Lung (tissue), 12 donors: ENCODE results near the gene NDST3. TPM values are rescaled to one million over a fixed set of nuclear protein-coding genes. Genes with fewer than 3 reads are reported as not detected.

Experiments
- ATAC-seq: fragments of 200-7000 bp; cut with Tn5 transposase; one replicate; pipeline ENCODE4 v1.9.1; 2020; ENCODE audit warnings: moderate number of reproducible peaks; ENCODE audit not compliant: insufficient read depth, low FRiP score
- DNase-seq, 3 donors: peaks; one replicate each; pipeline ENCODE4 v3.0.0-alpha.2; 2013 to 2017
- H3K27ac ChIP-seq, 2 donors: one replicate each; pipeline ENCODE4 v1.5.1; 2013; ENCODE audit warnings: mild to moderate bottlenecking in 2 of 2, moderate library complexity in 2 of 2, control low read depth in 1 of 2, inconsistent platforms in 1 of 2, low read depth in 1 of 2, low read length in 1 of 2
- H3K27me3 ChIP-seq, 3 donors: one replicate each; pipeline ENCODE4 v1.5.1; 2013; ENCODE audit warnings: low read length in 2 of 3; ENCODE audit not compliant: control insufficient read depth in 3 of 3, insufficient read depth in 3 of 3
- H3K36me3 ChIP-seq, 4 donors: one replicate each; pipeline ENCODE4 v1.5.1; 2013; ENCODE audit warnings: low read length in 4 of 4, mild to moderate bottlenecking in 1 of 4, moderate library complexity in 1 of 4; ENCODE audit not compliant: control insufficient read depth in 4 of 4, insufficient read depth in 4 of 4
- H3K4me1 ChIP-seq, 5 donors: one replicate each; pipeline ENCODE4 v1.5.1; 2013; ENCODE audit warnings: low read length in 5 of 5, mild to moderate bottlenecking in 2 of 5, moderate library complexity in 1 of 5; ENCODE audit not compliant: control insufficient read depth in 5 of 5, insufficient read depth in 5 of 5
- H3K4me3 ChIP-seq: one replicate; pipeline ENCODE4 v1.5.1; 2013; ENCODE audit warnings: mild to moderate bottlenecking, control low read depth, moderate library complexity
- H3K9ac ChIP-seq, 2 donors: one replicate each; pipeline ENCODE4 v1.5.1; 2013; ENCODE audit warnings: low read length in 2 of 2, control low read depth in 1 of 2; ENCODE audit not compliant: insufficient read depth in 1 of 2
- H3K9me3 ChIP-seq, 4 donors: one replicate each; pipeline ENCODE4 v1.5.1; 2013; ENCODE audit warnings: low read length in 3 of 4, mild to moderate bottlenecking in 1 of 4, moderate library complexity in 1 of 4; ENCODE audit not compliant: control insufficient read depth in 4 of 4, insufficient read depth in 3 of 4
- WGBS, 2 donors: extraction: QIAGEN DNeasy Blood & Tissue Kit; methylation state at CpG; one replicate each; pipeline ENCODE4 v1.1.7; 2013; 5-methylcytosine and 5-hydroxymethylcytosine counted together
- polyA plus RNA-seq, 2 donors: library from polyadenylated mRNA; stranded (reverse); fragments of 200-250 nt; gene quantifications; one replicate each; pipeline ENCODE4 v1.2.1, GENCODE V29; 2013
- total RNA-seq, 2 donors: library from RNA; depleted of rRNA in 1 of 2; stranded (reverse); fragments of >200 nt in 1 of 2; gene quantifications; one replicate each; pipeline ENCODE4 v1.2.1, GENCODE V29; 2014 to 2021
- TF ChIP-seq, protein P1 (sequence below): IDR thresholded peaks from 2 replicates; pipeline ENCODE4 v1.5.1; 2012; ENCODE audit warnings: mild to moderate bottlenecking; ENCODE audit errors: control extremely low read depth, extremely low read depth
- donor health status: control.
- donor health status: control.
- donor health status: Bipolar disorder and iron deficiency.
- donor health status: healthy.
- donor health status: DM: yes; HTN: yes; CAD: no.

NDST3 gene
- total and polyA plus RNA-seq, 4 donors: 0.02 to 0.74 (median 0.02) TPM; not detected in 1

DNA sequence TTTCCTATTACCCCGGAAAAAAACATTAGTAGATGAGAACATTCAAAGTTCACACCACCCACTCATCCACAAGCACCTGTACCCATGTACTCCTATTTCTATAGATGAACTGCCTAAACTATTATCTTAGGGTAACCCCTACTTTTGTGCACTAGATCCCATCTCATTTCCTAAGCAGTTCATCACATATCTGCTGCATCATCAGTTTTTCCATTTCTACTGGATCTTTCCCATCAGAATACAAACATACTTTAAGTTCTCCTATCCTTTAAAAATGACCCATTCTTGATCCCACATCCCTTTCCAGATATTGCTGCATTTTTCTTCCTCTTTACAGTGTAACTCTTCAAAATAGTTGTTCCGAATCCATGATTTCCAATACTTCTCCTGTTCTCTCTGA is 237.5 kb downstream of the NDST3 start:
- Histone ChIP-seq H3K4me1 (no peaks in the 10 kb centered on the region), H3K27ac (no peak overlapping the region), H3K27me3 (peaks cover 0 to 7% (median 0%) of the 10 kb centered on the region in 3 donors), H3K36me3 (no peaks in the 10 kb centered on the region), H3K9ac (no peak overlapping the region), H3K9me3 (no peaks in the 10 kb centered on the region), H3K4me3 (no peak overlapping the region)
- no peak for ATAC-seq
- TF ChIP-seq, protein P1, sequence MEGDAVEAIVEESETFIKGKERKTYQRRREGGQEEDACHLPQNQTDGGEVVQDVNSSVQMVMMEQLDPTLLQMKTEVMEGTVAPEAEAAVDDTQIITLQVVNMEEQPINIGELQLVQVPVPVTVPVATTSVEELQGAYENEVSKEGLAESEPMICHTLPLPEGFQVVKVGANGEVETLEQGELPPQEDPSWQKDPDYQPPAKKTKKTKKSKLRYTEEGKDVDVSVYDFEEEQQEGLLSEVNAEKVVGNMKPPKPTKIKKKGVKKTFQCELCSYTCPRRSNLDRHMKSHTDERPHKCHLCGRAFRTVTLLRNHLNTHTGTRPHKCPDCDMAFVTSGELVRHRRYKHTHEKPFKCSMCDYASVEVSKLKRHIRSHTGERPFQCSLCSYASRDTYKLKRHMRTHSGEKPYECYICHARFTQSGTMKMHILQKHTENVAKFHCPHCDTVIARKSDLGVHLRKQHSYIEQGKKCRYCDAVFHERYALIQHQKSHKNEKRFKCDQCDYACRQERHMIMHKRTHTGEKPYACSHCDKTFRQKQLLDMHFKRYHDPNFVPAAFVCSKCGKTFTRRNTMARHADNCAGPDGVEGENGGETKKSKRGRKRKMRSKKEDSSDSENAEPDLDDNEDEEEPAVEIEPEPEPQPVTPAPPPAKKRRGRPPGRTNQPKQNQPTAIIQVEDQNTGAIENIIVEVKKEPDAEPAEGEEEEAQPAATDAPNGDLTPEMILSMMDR: no peak
- WGBS, 2 donors: 93 to 95% methylated on average over 2 of the region's 2 CpGs
- DNase-seq: no peak

DNA sequence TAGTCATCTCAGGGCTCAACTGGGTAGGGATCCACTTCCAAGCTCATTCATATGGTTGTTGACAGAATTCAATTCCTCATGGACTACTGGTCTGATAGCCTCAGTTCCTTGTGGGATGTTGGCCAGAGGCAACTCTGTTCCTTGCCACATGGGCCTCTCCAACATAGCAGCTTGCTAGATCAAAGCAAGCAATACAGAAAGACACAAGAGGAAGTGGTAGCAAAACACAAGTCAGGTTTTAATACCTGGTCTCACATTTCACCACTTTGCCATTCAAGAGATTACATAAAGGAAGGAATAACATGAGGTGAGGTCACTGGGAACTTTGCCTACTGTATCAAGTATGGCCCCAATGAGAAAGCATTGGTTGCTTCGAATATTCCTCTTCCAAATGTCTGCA is 239.4 kb downstream of the NDST3 start:
- no peak for ATAC-seq
- no peak overlapping the region for H3K27ac ChIP-seq
- no peak for DNase-seq
- no peaks in the 10 kb centered on the region for H3K9me3 ChIP-seq
- peaks cover 0 to 7% (median 0%) of the 10 kb centered on the region in 3 donors for H3K27me3 ChIP-seq
- H3K36me3 ChIP-seq: peaks cover 0 to 1% (median 0%) of the 10 kb centered on the region in 4 donors
- WGBS, 2 donors: 79 to 86% methylated on average over 1 of the region's 1 CpG
- H3K4me1 ChIP-seq: no peaks in the 10 kb centered on the region
- no peak overlapping the region for H3K4me3 ChIP-seq
- TF ChIP-seq, protein P1: no peak
- no peak overlapping the region for H3K9ac ChIP-seq

DNA sequence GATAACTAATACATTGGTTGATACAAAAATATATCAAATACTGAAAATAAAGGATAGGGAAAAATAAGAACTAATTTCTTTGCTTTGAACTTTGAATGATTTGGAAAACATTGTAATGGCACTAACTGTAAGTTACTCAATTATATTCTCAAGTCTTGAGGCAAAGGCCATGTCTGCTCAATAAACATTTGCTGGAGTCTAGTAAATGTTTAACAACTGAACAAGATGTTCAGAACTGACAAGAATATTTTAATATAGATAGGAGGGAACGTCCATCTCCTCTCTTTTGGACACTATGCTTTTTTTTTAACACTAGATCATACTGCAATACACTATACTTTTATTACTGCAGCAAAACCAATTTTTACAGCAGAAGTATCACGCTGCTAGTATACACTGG is 242.3 kb downstream of the NDST3 start:
- H3K27me3 ChIP-seq: peaks cover 0 to under 1% (median 0%) of the 10 kb centered on the region in 3 donors
- peaks cover 0 to 21% (median 11%) of the 10 kb centered on the region in 5 donors for H3K4me1 ChIP-seq
- DNase-seq (no peak), ATAC-seq (no peak)
- WGBS, 2 donors: 58 to 85% methylated on average over 2 of the region's 2 CpGs
- H3K27ac ChIP-seq: no peak overlapping the region
- TF ChIP-seq, protein P1: no peak
- H3K36me3 ChIP-seq: peaks cover 0 to 8% (median 5%) of the 10 kb centered on the region in 4 donors
- no peak overlapping the region for H3K4me3 ChIP-seq
- H3K9ac ChIP-seq: no peak overlapping the region
- H3K9me3 ChIP-seq: no peaks in the 10 kb centered on the region

DNA sequence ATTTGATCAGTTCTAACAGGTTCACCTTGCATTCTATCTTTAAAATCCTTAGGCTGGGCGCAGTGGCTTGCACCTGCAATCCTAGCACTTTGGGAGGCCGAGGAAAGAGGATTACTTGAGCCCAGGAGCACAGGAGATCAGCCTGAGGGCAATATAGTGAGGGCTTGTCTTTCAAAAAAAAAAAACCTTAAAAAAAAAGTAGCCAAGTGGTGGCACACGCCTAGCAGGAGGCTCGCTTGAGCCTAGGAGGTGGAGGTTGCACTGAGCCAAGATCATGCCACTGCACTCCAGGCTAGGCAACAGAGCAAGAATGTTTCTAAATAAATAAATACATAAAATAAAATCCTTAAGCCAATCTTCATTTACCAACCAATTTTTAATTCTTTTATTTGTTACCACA is 243.0 kb downstream of the NDST3 start:
- Histone ChIP-seq H3K9ac (no peak overlapping the region), H3K4me3 (no peak overlapping the region), H3K36me3 (peaks cover 2 to 15% (median 5%) of the 10 kb centered on the region in 4 donors), H3K27me3 (no peaks in the 10 kb centered on the region), H3K4me1 (peaks cover 0 to 28% (median 11%) of the 10 kb centered on the region in 5 donors), H3K27ac (no peak overlapping the region), H3K9me3 (no peaks in the 10 kb centered on the region)
- TF ChIP-seq, protein P1: no peak
- DNase-seq (no peak), ATAC-seq (no peak)
- WGBS, 2 donors: 86 to 88% methylated on average over 4 of the region's 4 CpGs
